HG02642 (cell line): ENCODE results near the gene SERPIND1.

Experiments used
- ATAC-seq: cut with Tn5 transposase; IDR thresholded peaks from one replicate; pipeline ENCODE4 v1.9.1; 2021; ENCODE audit warnings: mild to moderate bottlenecking; ENCODE audit not compliant: unreplicated experiment, poor library complexity

SERPIND1 gene

GRCh38 chr22:20746431-20747189 is 27.3 kb upstream of the SERPIND1 start:
- no peak for ATAC-seq

- no peak for ATAC-seq
Observed at GRCh38 chr22:20747223-20747622, 26.7 kb upstream of the SERPIND1 start.

GRCh38 chr22:20748082-20748481 is 25.8 kb upstream of the SERPIND1 start:
- ATAC-seq = no peak

GRCh38 chr22:20748731-20749428 is 25.0 kb upstream of the SERPIND1 start:
- ATAC-seq = peak; percentile 74

- no peak for ATAC-seq
Observed at GRCh38 chr22:20749453-20749852, 24.5 kb upstream of the SERPIND1 start.

GRCh38 chr22:20750461-20751184 is 23.3 kb upstream of the SERPIND1 start:
- ATAC-seq = peak; percentile 36

GRCh38 chr22:20751185-20751851 is 22.6 kb upstream of the SERPIND1 start:
- no peak for ATAC-seq

GRCh38 chr22:20752104-20752741 is 21.7 kb upstream of the SERPIND1 start:
- ATAC-seq = no peak

GRCh38 chr22:20752873-20753272 is 21.0 kb upstream of the SERPIND1 start:
- ATAC-seq = no peak

- ATAC-seq = no peak
Observed at GRCh38 chr22:20756846-20757245, 17.1 kb upstream of the SERPIND1 start.

- no peak for ATAC-seq
Observed at GRCh38 chr22:20758688-20759087, 15.2 kb upstream of the SERPIND1 start.

GRCh38 chr22:20760084-20760483 is 13.8 kb upstream of the SERPIND1 start:
- ATAC-seq = no peak

- no peak for ATAC-seq
Observed at GRCh38 chr22:20761536-20761935, 12.4 kb upstream of the SERPIND1 start.

- no peak for ATAC-seq
Observed at GRCh38 chr22:20762233-20762796, 11.6 kb upstream of the SERPIND1 start.

- ATAC-seq = no peak
Observed at GRCh38 chr22:20763630-20764470, 10.1 kb upstream of the SERPIND1 start.

GRCh38 chr22:20764471-20764720 is 9.5 kb upstream of the SERPIND1 start:
- ATAC-seq = no peak

GRCh38 chr22:20764729-20765128 is 9.2 kb upstream of the SERPIND1 start:
- ATAC-seq = no peak

GRCh38 chr22:20765938-20766337 is 8.0 kb upstream of the SERPIND1 start:
- ATAC-seq = no peak

- no peak for ATAC-seq
Observed at GRCh38 chr22:20766530-20766929, 7.4 kb upstream of the SERPIND1 start.
